ENCODE results near the gene HOXA9.

HOXA9 gene

GRCh38 chr7:27165089-27165995, at the start of gene HOXA9:
Gene HOXA9, minus strand, starts transcription at chr7:27165537. Its CDS starts 80 bp downstream, at chr7:27165457.
- no peak for DNase-seq

DNA sequence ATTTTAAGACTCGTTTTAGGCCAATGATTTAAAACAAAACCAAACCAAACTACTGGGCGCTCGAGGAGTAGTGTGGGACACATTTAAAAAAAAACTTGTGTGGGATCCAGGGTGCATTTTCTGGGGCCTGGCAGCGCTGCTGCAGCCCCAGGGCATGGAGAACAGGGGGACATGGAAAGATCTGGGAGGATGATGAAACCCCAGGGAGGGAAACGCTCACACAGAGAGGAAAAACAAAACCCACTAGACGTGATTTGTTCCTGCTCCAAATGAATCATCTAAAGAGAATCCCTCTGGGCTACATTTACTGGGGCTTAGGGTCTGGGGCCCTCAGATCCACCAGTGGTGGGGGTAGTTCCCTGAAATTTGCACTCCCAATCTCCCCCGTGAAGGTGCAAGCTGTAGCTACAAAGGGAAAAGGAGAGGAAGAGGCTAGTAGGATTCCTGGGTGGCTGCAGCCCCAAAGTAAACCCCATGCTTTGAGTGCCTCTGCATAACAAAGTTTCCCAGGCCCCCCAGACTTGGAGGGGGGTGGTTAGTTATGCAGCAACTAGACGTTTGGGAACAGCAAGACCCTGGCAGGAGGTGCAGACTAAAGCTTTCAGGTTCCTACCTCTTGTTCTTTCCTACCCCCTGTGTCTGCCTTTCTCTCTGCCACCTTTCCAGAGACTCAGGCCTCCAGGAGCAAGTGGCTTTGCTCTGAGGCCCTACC, 49.1 kb upstream of the HOXA9 start:
- DNase-seq: no peak

- DNase-seq: no peak
Observed at GRCh38 chr7:27213433-27214238, 48.3 kb upstream of the HOXA9 start.

DNA sequence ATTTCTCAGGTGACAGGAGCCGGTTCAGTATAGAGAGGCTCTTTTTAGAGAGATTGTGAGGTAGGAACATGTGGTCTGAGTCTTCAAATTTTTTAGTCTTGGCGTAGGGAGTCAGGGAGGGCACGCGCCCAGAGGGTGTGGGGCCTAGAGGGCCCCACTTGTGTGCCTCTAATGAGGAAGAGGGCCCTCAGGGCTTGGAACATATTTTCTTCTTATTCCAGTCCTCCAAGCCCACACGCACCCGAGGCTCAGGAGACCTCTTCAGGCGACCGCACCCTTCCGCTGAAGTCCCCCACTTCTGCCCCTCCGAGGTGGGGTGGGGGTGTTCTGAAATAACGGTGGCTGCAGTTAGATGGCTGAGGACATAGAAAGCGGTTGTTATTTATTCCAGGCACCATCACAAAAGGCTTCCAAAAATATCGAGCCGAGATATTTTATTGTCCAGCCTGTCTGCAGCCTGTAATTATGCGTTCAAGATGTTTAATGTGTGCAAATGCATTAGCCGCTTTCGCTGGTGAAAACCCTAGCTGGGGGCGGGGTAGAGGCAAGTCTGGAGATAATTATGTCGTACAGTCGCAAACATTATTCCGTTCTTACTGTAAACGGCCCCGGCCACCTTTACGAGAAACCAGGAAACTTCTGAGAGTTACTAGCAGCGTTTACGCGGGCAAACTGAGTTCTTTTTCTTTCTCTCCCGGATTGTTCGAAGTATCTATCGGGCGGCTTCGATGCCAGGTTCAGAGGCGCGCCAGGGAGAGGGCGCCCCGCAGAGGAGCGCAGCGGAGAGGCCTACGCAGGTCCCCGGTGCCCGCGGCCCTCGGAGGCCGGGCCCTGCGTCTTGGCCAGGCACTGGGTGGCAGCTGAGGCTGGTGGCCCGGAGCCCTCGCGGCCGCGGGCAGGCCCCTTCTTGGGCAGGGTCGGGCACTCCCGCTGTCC, 47.4 kb upstream of the HOXA9 start:
- no peak for DNase-seq

DNA sequence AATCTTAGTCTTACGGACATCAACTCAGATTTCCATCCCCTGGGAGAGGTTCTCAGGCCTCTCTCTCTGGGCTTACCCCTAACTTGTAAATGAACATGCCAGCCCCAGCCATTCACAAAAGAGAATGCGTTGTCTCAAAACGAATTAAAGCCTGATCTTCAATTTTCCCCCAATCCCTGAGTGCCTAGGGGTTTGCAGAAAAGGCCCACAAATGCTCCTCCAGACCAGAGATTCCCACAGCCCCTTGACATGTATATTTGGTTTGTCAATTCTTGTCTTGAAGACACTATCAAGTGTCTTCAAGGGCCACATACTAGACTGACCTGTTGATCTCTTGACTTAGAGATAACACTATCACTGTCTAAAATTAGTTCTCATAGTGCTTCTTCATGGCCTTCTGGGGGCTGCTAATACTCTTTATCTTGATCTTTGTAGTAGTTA, 46.4 kb upstream of the HOXA9 start:
- no peak for DNase-seq

- no peak for DNase-seq
Observed at GRCh38 chr7:27211084-27211446, 45.7 kb upstream of the HOXA9 start.

GRCh38 chr7:27210441-27211083, 45.2 kb upstream of the HOXA9 start:
- no peak for DNase-seq

DNA sequence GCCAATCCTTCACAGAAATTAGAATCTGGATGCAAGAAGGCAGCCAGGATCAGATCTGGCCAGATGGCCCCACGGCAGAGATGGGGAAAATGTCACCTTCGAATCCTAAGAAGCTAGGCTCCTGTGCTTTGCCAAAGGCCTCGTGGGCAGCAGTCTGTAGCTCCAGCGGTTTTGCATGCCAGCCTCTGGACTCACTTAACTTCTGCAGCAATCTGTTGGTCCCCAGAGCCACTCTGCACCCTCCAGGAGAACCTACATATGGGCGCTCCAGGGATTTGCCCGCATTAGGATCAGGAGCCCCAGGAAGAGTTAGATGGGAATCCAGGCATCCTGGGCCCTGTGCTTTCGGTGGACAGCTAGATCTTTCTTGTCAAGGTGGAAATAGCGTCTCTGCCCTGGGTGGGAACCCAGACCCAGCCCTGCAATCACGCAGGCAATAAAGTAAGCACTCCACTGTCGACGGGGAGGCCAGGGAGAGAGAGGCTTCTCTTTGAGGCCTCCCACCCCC, 44.6 kb upstream of the HOXA9 start:
- DNase-seq: no peak

GRCh38 chr7:27208998-27209397, 43.7 kb upstream of the HOXA9 start:
- DNase-seq: no peak

DNA sequence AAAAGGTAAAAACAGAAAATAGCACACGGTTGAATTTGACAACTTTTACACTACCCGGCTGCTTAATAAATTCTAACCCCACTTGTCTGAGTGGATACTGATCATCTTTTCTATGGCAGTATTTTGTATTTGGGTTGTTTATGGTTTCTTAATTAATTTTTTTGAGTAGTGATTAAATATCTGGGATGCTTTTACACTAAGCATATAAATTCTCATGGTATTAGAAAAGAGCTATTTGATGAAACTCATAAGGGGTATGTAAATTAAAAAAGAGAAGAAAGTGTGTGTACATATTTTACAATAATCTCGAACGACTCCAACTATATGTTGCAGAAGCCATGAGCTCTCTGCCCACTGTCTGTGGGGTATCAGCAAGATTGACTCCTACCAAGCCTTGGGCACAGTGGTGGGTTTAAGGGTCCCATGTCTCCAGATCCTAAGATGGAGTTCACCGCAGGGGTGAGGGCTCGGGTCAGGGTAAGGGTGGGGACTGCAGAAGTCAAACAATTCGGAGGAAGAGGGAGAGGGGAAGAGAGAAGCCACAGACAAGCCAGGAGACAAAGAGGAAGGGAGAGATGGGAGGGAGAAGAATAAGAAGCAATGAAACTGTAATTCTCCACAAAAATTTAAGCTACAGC, 42.1 kb upstream of the HOXA9 start:
- no peak for DNase-seq

DNA sequence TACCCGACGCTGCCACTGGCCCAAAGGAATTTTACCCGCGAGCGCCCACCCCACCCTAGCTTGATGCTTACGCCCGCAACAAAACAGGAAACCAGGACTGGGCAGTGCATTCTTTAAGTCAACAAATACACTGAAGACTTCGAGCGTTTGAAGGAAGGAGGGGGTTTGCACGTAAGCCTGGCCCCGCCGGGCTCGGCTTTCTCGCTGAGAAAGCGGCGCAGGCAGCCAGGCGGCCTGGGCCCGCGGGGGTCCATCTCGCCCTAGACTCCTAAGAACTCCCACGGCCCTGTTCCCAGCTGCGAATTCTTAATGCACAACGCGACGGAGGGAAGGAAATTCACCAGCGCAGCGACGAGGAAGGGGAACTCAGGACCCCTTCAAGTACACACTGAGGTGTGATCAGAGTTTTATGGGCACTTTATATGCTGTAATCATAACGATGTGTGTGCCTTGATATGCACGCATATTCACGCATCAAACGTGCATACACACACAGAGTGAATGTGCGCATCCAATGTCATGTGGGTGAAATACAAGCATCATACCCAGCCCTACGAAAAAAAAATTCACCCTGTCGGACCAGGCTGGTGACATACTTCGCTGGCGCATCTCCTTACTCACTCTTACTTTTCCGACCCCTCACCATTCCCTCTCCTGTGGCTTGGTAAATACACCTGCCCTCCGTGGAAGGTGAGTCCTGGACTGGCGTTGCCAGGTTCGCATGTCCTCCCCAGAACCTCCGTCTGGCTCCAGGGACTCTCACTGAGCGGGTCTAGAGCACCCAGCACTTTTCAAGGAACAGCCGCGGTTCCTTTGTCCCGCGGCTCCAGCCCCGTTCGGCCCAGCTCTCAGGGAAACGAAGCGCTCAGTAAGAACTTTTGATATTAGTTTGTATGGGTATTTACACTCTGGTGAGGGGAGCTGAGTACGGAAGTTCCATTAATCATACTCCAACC, 40.3 kb upstream of the HOXA9 start:
- no peak for DNase-seq

DNA sequence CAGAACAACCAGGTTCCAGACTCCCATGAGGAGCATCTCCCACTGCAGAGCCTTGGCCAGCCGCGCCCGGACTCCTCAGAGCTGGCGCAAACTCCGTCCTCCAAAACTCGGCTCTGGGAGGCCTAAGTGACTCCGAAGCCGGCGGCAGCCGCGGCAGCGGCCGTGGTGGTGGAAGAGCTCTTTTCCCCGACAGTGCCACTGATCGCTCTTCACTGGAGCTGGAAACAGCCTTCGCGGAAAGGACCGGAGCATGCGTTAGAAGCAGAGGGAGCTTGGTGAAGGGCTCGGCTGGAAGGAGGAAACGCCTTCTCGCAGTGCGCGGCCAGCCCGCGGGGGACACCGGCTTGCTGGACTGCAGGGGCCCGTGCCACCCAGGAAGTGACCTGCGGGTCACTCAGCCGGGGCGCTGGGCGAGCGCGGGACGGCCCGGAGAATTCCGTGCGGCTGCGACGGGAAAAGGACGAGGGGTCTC, 39.5 kb upstream of the HOXA9 start:
- no peak for DNase-seq

- no peak for DNase-seq
Observed at GRCh38 chr7:27203964-27204594, 38.7 kb upstream of the HOXA9 start.

- DNase-seq: no peak
Observed at GRCh38 chr7:27203365-27203953, 38.1 kb upstream of the HOXA9 start.

DNA sequence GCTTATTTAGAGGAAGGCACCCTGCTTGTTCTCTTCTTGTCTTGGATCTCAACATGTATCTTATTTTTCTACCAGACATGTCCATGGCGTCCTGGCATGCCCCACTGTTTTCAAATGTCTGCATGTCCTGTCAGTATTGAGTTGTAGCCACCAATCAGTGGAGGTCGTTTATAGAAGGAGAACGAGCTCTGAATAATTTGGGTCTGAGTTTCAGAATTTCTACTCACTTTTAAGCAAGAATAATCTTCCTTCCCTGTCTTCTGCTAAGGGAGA, 37.5 kb upstream of the HOXA9 start:
- no peak for DNase-seq

DNA sequence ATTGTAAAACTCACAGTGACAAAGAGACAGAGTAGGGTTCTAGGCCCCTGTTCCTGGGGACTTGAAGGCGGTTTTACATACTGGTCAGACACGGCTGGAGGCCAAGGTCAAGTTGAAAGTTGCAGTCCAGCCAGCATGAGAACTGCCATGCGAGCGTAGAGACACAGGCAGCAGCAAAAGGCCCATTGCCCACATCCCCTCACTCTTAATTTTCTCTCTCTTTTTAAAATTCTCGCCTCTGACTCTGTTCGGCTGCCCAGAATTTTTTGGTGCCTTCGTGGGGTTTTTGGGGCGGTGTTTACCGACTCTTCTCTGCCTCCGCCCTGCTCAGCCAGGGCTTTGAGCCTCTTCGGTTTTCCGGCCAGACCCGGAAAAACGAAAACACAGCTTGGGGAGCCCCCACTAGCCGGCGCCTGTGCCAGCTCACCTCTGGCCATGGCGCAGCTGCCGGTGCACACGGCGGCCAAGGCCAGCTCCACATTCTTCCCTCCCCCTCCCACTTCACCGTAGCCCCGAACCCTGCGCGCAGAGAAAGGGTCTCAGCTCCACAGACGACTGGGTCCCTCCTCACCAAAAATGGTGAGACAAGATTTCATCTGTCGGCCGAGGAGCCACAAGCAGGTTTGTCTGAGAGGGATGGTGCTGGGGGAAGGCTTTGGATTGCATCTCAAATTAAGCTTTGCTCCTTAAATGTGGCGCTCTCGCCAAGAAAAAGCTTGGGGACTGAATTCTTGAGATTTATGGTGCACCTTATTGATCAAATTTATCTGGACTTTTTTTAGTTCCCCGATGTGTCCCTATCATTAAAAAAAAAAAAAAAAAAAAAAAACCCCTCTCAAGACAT, 36.9 kb upstream of the HOXA9 start:
- DNase-seq: no peak

DNA sequence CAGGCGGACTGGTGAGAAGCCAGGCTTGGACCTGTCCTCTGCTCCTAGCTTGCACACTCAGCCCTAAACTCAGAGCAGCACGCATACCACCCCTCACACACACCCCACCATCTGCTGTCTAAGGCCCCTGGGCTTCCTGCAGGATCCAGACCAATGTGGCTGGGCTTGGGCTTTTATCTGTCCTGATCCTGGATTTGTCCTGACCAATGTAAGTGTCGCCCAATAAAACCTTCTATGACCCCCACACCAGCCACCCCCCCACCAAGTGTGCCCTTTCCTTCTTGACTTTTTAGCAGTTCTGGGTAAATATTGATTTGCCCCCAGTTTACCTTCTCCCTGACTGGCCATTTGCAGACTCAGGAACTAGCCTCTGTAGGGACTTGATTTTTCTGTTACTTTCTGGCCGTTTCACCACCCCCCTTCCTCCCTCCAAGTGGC, 36.3 kb upstream of the HOXA9 start:
- no peak for DNase-seq

All from KG1 (cell line).